ENCODE data around the gene FBXW7.

DNA sequence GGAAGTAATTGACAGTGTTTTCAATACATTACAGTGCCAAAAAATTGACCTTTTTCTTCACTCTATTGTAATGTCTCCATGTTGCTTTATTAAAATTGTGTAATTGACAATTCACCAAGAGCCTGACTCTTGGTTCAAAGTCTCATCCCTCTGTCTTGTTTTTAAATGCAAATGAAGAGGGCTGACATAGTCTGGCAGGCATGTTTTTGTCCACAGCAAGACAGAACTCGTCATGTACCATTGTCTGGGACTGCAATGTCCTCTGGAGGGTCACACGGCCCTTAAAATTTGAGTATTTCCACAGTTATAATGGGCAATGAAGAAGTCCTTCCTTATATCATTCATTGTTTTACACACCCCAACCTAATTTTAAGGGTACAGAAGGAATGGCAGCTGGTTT is 38.0 kb upstream of the FBXW7 start:
- TF ChIP-seq, protein P1, sequence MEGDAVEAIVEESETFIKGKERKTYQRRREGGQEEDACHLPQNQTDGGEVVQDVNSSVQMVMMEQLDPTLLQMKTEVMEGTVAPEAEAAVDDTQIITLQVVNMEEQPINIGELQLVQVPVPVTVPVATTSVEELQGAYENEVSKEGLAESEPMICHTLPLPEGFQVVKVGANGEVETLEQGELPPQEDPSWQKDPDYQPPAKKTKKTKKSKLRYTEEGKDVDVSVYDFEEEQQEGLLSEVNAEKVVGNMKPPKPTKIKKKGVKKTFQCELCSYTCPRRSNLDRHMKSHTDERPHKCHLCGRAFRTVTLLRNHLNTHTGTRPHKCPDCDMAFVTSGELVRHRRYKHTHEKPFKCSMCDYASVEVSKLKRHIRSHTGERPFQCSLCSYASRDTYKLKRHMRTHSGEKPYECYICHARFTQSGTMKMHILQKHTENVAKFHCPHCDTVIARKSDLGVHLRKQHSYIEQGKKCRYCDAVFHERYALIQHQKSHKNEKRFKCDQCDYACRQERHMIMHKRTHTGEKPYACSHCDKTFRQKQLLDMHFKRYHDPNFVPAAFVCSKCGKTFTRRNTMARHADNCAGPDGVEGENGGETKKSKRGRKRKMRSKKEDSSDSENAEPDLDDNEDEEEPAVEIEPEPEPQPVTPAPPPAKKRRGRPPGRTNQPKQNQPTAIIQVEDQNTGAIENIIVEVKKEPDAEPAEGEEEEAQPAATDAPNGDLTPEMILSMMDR (IDR thresholded peaks at IDR 0.05) = no peak
- TF ChIP-seq POLR2A (IDR thresholded peaks at IDR 0.05) = no peak

Data from thyroid gland (tissue), 4 donors.